ENCODE results near the gene CUTA. TPM values are rescaled to one million over a fixed set of nuclear protein-coding genes. Genes with fewer than 3 reads are reported as not detected.

The CUTA gene
- total and polyA plus RNA-seq, 2 of the 13 experiments (the other 11 are each of a cell fraction or from before 2014, with no cell fraction given): 170 to 180 TPM

DNA sequence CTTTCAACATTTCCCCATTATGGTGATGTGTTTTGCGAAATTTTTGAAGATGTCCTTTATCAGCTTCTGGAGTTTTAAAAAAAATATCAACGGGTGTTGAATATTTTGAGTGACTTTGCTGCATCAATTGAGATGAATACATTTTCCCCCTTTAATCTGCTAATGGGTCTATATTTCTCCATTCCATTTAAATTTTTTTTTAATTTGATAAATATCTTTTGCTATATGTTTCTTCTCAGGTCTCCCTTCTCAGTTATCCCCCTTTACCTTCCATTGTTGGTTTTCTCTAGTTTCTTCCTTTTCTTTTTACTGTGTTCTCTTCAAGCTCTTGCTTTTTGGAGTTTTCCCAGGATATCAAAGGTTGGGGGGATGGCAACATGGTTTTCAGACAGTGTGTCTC, 27.7 kb downstream of the CUTA start (continued):
- TF ChIP-seq, protein P1, sequence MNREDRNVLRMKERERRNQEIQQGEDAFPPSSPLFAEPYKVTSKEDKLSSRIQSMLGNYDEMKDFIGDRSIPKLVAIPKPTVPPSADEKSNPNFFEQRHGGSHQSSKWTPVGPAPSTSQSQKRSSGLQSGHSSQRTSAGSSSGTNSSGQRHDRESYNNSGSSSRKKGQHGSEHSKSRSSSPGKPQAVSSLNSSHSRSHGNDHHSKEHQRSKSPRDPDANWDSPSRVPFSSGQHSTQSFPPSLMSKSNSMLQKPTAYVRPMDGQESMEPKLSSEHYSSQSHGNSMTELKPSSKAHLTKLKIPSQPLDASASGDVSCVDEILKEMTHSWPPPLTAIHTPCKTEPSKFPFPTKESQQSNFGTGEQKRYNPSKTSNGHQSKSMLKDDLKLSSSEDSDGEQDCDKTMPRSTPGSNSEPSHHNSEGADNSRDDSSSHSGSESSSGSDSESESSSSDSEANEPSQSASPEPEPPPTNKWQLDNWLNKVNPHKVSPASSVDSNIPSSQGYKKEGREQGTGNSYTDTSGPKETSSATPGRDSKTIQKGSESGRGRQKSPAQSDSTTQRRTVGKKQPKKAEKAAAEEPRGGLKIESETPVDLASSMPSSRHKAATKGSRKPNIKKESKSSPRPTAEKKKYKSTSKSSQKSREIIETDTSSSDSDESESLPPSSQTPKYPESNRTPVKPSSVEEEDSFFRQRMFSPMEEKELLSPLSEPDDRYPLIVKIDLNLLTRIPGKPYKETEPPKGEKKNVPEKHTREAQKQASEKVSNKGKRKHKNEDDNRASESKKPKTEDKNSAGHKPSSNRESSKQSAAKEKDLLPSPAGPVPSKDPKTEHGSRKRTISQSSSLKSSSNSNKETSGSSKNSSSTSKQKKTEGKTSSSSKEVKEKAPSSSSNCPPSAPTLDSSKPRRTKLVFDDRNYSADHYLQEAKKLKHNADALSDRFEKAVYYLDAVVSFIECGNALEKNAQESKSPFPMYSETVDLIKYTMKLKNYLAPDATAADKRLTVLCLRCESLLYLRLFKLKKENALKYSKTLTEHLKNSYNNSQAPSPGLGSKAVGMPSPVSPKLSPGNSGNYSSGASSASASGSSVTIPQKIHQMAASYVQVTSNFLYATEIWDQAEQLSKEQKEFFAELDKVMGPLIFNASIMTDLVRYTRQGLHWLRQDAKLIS (CRISPR knock-in tag; IDR thresholded peaks at IDR 0.05): no peak
- TF ChIP-seq ZBTB40 (IDR thresholded peaks at IDR 0.05) (no peak), ZBTB40 (CRISPR knock-in tag; IDR thresholded peaks at IDR 0.05) (no peak)

All from HepG2 (cell line).